ENCODE results near the gene ARSG. TPM values are rescaled to one million over a fixed set of nuclear protein-coding genes. Genes with fewer than 3 reads are reported as not detected.
"Not testable (repeated sequence)": the region's sequence is repeated elsewhere in the genome, so short reads cannot be mapped to it uniquely, and the experiment has no call there.

Gene ARSG
- 1 to 10 TPM; 3.8 to 6.0 (median 4.0) TPM for polyA plus RNA-seq (ENCODE audit: insufficient read length in 3 of 3)

DNA sequence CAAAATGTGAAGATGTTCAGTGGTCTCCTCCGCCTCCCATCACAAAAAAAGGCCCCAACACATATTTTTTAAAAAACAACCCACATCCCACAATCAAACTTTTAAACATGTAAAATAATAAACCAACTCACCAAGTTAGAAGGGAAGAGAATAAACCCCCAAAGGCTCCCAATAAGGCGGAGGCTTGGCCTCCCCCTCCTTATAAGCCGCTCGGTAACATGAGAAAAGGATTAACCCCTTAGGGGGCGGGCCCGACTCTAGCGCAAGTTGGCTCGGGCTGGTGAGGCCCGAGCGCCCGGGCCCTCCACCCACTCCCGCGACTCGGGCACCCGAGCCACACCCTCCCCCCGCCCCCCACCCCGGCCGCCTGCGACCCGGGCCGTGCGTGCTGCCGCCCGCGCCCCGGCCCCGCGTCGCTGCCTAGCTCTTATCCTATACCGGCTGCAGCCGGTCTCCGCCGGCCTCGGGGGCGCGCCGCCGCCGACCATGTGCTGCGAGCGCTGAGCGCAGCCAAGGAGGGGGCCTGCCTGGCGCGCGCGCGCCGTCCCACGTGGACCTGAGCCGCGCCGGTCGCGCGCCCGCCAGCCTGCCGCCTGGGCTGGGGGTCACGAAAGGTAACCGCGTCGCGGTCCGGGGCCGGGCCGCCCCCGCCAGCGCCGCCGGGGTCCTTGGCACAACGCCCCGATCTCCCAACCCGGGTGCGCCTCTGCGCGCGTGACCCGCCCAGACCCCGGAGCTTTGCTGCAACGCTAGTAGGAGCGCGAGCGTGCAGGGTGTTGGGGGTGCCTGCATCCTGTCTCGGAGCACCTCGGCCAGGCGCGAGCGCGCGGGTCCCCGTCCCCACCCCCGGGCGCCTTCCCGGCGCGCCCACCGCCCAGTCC lies at the start of gene ARSG, which contains the start of gene SLC16A6:
Gene ARSG, plus strand, starts transcription at position 541 of the 881 bp plus-strand sequence. CDS start 15,999 bp downstream, outside the sequence.
Gene SLC16A6, minus strand, starts transcription at position 173 of the 881 bp plus-strand sequence. CDS start 12,807 bp downstream, outside the sequence.
- peak in 1 of 3 donors; percentile 41 for DNase-seq (ENCODE audit: low read depth in 3 of 3, low spot score in 2 of 3)

DNA sequence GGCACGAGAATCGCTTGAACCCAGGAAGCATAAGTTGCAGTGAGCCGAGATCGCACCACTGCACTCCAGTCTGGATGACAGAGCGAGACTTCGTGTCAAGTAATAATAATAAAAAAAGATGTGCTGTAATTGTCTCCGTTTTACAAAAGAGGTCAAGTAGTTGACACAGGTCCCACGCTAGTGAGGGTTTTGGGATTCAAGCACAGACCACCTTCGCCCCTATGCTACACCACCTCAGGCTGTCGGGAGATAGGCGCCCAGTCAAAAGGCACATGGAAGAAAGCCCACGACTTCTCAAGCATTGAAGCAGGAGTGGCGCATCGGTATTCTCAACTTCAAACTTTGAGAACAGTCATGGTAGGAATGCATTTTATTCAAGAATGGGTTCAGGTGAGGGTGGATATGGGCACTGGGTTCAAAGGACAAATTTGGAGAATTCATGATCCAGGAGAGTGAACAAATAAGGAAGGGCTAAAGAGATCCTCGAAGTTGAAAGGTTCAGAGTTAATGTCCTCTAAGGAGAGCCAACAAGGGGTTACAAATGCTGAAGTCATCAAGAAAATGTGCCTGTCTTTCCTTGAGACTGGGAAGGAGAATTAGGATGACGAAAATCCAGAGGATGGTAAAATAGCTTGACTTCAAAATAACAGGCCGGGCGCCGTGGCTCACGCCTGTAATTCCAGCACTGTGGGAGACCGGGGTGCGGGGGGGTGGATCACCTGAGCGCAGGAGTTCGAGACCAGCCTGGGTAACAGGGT lies 44.8 kb upstream of the ARSG start:
- DNase-seq (ENCODE audit: low read depth in 3 of 3, low spot score in 2 of 3), result no peak

DNA sequence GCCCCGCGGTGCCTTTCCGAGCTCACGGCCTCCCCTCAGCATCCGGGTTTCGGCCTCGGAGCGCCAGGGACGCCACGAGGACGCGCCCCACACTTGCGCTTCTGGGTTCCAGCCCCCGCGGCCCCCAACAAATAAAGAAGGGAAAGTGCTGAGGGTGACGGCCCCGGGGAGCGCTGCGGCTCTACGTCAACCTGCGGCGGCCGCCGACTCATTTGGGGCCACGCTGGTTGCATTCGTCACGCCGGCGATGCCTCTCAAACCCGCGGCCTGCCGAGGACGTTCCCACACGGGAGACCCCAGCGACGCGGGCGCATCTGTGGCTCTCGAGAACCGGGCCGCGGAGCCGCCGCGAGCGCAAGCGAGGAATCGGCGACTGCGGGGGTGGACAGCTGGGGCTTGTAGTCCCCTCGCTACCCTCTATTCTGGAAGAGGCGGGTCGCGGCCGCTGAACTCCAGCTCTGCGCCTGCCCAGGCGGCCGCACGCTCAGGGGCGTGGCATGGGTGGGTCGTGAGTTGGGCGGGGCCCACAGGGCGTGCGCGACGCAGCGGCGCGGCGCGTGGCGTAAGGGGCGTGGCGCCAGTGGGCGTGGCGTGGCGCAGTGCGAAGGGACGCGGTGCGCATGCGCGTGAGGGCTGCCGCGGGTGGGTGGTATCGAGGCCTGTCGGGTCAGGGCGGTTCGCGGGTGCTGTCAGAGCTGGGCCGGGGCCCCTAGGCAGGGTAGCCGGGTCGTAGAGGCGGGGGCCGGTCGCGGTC lies 43.7 kb upstream of the ARSG start, which contains the start of gene AMZ2:
Gene AMZ2, plus strand, starts transcription at position 599 of the 754 bp plus-strand sequence. CDS start 2,145 bp downstream, outside the sequence.
- peak; percentile 82 to 89 (median 85) for DNase-seq (ENCODE audit: low read depth in 3 of 3, low spot score in 2 of 3)

DNA sequence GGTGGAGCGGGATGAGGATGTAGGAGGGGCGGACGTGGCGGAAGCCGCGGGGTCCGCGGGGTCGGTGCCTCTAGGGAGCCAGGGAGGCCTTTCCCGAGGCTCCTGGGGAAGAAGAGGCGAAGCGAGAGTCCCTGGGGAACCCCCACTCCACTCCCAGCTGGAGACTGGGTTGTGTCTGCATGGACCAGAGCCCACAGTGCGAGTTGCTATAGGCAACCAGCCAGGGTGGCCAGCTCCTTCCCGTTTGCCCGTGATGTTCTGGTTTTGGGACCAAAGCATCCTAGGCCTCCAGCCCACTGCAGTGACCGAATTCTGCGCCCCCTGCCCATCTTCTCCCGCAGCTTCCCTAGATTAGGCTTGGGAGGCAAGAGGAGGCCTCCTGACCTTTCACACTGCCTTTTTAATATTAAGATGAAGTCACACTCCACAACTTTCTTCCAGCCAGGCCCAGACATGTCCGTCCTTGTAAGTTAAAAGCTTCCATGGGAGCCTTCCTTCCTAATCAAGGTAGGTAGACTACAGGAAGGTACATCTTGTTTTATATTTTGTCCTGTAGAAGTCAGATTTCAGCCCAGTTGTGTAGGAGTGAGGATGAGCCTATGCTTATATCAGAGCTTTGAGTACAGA lies 43.0 kb upstream of the ARSG start:
- DNase-seq (ENCODE audit: low read depth in 3 of 3, low spot score in 2 of 3), result no peak

DNA sequence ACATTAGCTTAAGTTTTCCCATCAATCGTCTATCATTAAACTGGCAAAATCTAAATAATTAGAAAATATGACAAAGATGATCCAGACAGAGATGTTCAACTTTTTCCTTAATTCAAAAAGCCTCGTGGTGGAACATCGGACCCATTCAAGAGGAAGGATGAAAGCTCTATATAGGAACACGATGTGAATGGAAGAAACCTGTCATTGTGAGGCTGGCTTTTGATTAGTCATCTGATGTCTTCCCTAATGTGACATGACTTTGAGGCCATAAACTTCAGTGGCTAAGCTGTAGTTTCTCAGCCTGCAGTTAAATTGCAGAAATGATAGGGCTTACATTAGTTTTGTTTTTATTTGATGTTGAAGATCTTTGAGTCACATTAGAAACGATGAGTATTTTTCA lies 42.4 kb upstream of the ARSG start:
- no peak for DNase-seq (ENCODE audit: low read depth in 3 of 3, low spot score in 2 of 3)

DNA sequence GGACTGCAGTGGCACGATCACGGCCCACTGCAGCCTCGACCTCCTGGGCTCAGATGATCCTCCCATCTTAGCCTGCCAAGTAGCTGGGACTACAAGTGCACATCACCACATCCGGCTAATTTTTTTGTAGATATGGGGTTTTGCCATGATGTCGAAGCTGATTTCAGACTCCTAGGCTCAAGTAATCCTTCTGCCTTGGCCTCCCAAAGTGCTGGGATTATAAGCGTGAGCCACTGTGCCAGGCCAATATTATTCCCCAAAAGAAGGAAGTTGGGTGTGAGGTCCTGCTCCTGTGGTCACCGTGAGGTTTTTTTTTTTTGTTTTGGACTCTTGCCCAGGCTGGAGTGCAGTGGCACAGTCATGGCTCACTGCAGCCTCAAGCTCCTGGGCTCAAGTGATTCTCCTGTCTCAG lies 41.9 kb upstream of the ARSG start:
- no peak for DNase-seq (ENCODE audit: low read depth in 3 of 3, low spot score in 2 of 3)

DNA sequence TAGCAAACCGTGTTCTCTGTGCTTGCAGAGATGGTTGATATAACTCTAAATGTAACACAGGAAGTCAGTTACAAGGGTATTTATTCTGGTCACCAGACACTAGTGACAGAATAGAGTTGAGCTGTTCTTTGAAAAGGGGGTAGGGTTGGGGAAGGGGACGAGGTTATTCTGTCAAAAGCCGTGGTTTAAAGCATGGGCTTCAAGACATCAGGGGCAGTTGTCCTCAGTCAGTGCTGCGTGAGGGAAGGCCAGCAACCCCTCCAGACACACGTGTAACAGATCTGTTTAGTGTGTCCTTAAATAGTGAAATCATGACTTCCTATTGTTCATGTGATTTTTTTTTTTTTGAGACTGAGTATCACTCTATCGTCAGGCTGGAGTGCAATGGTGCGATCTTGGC lies 37.9 kb upstream of the ARSG start:
- DNase-seq (ENCODE audit: low read depth in 3 of 3, low spot score in 2 of 3), result not testable (repeated sequence)

DNA sequence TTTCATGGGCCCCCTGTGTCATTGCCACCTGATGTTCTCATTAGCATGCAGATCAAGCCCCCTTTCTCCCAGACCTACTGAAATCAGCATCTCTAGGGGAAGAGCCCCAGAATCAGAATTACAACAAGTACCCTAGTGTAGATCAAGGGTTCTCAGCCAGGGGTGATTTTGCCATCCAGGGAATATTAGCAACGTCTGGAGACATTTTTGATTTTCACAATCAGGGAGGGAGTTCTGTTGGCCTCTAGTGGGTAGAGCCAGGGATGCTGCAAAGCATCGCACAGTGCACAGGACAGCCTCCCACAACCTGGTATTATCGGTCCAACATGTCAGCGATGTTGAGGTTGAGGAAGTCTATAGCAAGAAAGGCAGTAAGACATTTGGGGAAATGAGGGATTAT lies 36.1 kb upstream of the ARSG start:
- no peak for DNase-seq (ENCODE audit: low read depth in 3 of 3, low spot score in 2 of 3)

DNA sequence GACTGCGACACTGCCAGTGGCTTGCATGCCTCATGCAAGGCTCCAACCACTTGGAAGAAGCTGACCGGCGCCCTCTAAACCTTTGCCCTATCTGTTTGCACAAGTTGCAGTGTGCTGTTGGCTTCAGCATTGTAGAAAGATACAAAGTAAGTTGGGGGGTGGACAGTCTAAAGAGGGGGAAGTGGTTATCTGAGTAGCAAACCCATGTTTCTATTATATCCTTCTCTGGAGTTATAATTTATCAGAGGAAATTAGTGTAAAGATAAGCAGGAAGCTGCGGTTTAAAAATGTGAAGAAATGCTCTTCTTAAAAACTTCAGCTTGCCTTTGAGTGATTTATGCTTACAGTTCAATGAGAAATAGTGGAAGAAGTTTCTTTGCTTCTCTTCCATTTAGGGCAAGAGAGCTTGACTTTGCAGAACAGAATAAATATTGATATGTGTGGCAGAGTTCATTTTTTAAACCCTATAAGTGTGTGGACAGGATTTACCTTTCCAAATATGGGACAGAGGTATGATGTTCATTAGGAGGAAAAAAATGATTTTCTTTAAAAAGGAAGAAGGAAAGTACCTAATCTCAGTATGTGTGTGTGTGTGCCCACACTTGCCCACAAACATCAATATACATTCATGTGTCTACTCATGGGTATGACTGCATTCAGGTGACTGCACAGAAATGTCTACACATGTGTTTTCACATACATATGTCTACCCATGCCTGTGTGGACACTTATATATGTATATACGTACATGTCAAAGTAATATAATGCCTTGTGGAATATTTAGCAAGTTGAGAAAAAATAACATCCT lies 35.4 kb upstream of the ARSG start:
- DNase-seq (ENCODE audit: low read depth in 3 of 3, low spot score in 2 of 3), result no peak

DNA sequence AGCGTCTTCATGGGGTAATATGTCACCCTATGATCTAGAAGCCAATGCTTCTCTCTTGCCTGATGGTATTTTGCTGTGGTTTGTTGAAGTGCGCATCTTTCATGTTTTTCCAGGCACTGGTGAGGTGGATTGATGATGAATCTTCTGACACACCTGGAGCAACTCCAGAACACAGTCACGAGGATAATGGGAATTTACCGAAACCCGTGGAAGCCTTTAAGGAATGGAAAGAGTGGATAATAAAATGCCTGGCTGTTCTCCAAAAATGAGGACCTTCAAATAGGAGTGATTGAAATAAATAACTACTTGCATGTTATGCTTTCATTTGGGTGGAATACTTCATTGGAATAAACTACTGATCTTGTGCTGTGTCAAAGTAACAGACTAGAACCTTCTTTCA lies 34.6 kb upstream of the ARSG start:
- DNase-seq (ENCODE audit: low read depth in 3 of 3, low spot score in 2 of 3), result not testable (repeated sequence)

DNA sequence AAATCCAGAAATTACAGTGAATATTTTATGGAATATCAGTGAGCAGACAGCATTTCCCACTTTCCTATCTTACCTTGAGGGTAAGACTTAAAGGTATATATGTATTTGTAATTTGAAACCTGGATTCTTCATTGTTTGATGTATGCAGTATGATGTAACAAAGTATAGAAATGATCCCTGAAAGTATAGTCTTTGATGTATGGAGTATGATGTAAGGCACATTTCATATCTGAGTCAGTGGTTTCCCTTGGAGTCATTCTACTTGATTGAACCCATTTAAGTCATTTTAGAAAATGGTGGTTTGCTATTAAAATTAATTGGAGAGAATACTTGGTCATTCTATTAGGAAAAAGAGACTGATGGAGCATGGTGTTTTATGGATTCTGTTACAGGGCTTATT lies 33.4 kb upstream of the ARSG start:
- no peak for DNase-seq (ENCODE audit: low read depth in 3 of 3, low spot score in 2 of 3)

DNA sequence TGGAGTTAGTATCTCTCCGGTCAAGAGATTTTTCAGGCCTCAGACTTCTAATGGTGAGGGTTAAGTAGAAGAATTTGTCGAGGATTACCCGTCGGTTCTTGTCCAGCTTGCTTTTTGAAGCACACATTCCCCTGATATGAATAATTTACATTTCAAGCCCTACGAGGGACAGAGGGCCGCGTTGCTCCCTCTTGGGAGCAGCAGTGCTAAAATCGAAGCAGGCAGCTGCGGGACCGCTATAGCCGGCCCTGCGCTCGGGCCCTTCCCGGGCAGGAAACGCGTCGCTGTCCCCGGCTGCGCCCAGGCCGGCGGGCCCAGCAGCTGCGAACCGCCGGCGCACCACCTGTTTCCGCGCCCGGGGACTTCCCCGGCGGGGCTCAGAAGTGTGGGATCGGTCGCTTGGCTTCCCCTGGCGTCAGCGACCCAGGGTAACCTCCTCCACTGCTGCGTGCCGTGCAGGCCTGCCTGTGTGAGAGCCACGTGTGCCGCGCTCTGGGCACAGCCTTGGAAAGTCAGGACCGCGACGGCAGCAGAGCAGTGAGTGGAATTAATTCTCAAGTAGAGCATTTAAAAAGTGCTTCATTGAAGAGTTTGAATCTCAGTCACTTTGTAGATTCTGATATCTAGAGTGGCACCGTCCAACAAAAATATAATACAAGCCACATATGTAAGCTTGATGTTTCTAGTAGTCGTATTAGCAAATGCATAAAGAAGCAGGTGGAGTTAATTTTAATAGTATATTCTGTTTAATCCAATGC lies 32.2 kb upstream of the ARSG start:
- not testable (repeated sequence) for DNase-seq (ENCODE audit: low read depth in 3 of 3, low spot score in 2 of 3)

DNA sequence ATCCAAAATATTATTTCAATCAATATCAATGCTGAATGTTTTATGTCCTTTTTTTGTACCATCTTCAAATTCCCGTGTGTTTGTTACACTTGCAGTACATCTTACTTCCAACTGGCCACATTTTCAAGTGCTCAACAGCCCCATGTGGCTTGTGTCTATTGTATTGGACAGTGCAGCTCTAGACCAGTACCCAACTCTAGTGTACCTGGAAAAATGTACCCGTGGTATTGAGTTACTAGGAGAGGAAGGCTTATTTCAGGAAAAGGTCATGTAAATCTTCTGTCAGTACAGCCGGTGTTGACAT lies 31.7 kb upstream of the ARSG start:
- DNase-seq (ENCODE audit: low read depth in 3 of 3, low spot score in 2 of 3), result not testable (repeated sequence)

DNA sequence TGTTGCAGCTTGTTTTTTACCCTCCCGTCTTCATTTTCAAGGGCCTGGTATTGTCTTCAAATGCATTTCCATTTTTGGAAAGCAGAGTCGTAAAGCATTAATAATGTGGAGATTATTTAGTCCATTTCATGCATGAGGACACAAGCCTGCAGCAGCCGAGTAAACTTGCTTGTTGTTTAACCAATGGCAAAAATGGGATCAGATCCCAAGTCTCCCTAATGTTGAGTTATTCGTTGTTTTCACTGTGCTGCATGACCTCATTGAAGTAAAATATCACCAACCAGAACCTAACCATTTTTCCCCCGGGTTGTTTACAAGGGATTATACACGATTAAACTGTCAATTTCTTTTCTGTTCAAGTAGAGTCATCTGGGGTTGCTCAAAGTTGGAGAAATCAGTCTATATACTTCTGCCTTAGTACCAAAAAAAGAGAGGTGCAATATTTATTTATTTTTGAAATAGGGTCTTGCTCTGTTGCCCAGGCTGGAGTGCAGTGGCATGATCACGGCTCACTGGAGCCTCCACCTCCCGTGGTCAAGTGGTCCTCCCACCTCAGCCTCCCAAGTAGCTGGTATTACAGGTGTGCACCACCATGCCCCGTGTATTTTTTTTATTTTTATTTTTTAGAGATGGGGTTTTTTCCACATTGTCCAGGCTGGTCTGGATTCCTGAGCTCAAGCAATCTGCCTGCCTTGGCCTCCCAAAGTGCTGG lies 31.1 kb upstream of the ARSG start:
- DNase-seq (ENCODE audit: low read depth in 3 of 3, low spot score in 2 of 3), result no peak

DNA sequence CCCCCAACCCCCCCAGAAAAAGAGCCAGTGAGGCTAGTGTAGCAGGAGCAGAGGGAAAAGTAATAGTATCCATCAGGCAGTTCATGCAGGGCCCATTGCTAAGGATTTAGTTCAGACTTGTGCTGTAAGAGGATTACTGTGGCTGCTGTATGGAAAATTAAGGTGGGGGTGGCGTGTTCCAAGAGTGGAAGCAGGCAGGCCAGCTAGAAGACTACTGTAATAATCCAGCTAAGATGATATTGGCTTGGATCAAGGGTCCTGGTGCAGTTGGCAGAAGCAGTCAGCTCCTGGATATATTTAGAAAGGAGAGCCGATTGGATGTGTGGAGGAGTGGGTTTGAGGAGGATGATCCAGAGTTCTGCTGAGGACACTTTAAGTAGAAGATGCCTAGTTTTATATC lies 28.8 kb upstream of the ARSG start:
- not testable (repeated sequence) for DNase-seq (ENCODE audit: low read depth in 3 of 3, low spot score in 2 of 3)

DNA sequence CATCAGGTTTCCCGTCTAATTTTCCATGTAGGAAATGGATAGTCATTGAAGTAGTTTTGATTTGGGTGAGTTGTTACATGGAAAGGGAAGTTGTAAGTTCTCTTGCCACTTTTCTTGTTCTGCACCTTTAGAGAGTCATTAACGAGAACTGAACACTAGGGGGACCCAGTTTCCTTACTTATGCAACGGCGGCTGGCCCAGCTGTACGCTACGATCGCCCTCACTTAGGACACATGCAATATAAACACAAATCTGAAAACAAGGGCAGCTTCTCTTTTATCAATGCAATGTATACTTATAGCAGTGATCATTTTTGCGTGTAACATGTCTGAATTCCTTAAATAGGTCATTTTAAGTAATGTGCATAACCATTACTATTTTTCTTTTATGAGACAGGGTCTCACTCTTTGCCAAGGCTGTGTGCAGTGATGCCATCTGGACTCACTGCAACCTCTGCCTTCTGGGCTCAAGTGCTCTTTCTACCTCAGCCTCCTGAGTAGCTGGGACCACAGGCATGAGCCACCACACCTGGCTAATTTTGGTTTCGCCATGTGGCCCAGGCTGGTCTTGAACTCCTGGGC lies 28.1 kb upstream of the ARSG start:
- DNase-seq (ENCODE audit: low read depth in 3 of 3, low spot score in 2 of 3), result not testable (repeated sequence)

DNA sequence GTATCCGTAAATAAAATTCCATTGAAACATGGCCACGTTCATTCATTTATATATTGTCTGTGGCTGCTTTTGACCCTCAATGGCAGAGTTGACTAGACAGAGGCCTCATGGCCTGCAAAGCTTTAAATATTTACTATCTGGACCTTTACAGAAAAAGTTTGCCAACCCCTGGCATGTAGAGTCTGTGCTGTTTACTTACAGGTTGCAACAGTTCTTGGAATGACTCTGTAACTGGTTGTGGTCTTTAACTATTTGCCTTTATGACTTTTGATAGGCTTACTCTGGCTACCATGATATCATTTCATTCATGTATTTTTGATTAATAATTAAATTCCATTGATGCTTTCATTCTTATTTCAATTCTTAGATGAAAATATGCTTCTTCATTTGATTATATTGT lies 25.5 kb upstream of the ARSG start:
- not testable (repeated sequence) for DNase-seq (ENCODE audit: low read depth in 3 of 3, low spot score in 2 of 3)

DNA sequence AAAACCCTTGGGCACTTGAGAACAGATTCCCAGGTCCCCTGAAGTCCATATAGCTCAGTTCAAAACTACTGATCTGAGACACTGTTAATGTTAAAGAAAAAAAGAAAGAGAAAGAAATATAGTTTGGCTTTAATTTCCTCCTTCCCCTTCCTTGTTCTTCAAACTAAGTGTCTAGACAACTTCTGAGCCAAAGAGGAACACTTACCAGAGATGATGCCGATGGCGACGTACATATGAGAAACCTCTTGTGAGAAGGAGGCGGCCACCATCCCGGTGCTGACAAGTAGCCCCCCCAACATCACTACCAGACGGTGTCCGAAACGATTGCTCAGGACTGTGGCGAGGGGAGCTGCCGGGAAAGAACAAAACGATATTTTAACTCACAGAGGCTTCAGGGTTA lies 17.6 kb upstream of the ARSG start:
- no peak for DNase-seq (ENCODE audit: low read depth in 3 of 3, low spot score in 2 of 3)

Measured in right renal cortex interstitium (tissue), 3 donors.